ENCODE data around the gene PTPN22.

DNA sequence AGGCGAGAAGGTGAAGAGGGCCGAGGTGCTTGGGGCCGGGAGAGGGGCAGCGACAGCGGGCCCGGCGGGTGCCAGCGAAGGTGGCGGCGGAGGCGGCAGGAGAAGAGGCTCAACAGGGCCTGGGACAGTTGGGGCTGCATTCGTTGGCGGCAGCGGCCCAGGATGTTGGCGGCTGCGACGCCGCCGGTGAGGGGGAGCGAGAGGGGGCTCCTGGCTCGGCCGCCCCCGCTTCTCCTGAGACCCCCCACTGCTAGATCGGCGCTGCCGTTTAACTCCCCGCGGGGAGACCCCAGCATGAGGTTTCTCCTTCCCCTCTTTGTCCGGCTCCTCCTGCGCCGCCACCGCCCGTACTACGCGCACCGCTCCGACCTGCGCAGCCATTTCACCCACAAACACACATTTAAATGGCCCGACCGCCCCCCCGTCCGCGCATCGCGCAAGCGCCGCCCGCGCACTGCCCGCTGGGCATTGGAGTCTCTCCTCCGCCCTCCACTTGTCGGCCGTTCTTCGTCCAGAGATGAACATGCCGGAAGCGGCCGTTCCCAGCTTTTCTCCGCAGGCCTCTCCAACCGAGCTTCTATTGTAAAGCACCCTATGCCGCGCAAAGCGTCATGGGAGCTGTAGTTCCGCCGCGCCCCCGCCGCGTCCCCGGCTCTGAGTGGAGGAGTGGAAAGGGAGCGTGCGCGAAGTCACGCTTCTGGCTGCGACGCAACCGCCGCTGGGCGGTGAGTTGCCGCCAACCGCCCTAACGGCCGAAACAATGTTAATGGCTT is 59.4 kb downstream of the PTPN22 start, which contains the start of gene RSBN1:
- TF ChIP-seq, protein P1, sequence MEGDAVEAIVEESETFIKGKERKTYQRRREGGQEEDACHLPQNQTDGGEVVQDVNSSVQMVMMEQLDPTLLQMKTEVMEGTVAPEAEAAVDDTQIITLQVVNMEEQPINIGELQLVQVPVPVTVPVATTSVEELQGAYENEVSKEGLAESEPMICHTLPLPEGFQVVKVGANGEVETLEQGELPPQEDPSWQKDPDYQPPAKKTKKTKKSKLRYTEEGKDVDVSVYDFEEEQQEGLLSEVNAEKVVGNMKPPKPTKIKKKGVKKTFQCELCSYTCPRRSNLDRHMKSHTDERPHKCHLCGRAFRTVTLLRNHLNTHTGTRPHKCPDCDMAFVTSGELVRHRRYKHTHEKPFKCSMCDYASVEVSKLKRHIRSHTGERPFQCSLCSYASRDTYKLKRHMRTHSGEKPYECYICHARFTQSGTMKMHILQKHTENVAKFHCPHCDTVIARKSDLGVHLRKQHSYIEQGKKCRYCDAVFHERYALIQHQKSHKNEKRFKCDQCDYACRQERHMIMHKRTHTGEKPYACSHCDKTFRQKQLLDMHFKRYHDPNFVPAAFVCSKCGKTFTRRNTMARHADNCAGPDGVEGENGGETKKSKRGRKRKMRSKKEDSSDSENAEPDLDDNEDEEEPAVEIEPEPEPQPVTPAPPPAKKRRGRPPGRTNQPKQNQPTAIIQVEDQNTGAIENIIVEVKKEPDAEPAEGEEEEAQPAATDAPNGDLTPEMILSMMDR (IDR thresholded peaks at IDR 0.05; ENCODE audit: poor library complexity), result no peak
- TF ChIP-seq EZH2 (IDR thresholded peaks at IDR 0.05; ENCODE audit: borderline replicate concordance) (no peak), EZH2phosphoT487 (IDR thresholded peaks at IDR 0.05; ENCODE audit: low read depth, severe bottlenecking, unreplicated experiment) (no peak)
